Natural killer cell treated with Interleukin-12 subunit alpha and Interleukin-12 subunit beta and Interleukin-15 and Interleukin-18, amount 100 ng/mL, for 72 hours (primary cell): ENCODE measurements around the gene CMPK2. TPM values are rescaled to one million over a fixed set of nuclear protein-coding genes. Genes with fewer than 3 reads are reported as not detected.
A peak's percentile ranks its signal among the peaks of the same experiment; 100 is the strongest.

Experiments
- ATAC-seq, 2 donors: fragments of 150-1000 bp; cut with Tn5 transposase in 1 of 2; sonication (Bioruptor Pico), chemical (Tn5 transposase) in 1 of 2; 2 replicates each; pipeline ENCODE4 v1.10.0; 2021
- DNase-seq: peaks from one replicate; pipeline ENCODE4 v3.0.0; 2022; ENCODE audit warnings: low spot score
- H3K27ac Mint-ChIP-seq, 2 donors: 1 replicate in 1 of 2; 2 replicates in 1 of 2; pipeline ENCODE4 v1.8.0; 2022; ENCODE audit warnings: mixed read lengths in 2 of 2, mild to moderate bottlenecking in 1 of 2, moderate library complexity in 1 of 2
- H3K27me3 Mint-ChIP-seq, 2 donors: 1 replicate in 1 of 2; 2 replicates in 1 of 2; pipeline ENCODE4 v1.8.0; 2022; ENCODE audit warnings: mixed read lengths in 2 of 2
- H3K36me3 Mint-ChIP-seq: one replicate; pipeline ENCODE4 v1.8.0; 2022; ENCODE audit warnings: mixed read lengths
- H3K4me1 Mint-ChIP-seq, 2 donors: 1 replicate in 1 of 2; 2 replicates in 1 of 2; pipeline ENCODE4 v1.8.0; 2022; ENCODE audit warnings: low read depth in 2 of 2, mixed read lengths in 2 of 2, mild to moderate bottlenecking in 1 of 2
- H3K4me3 Mint-ChIP-seq: one replicate; pipeline ENCODE4 v1.8.0; 2022; ENCODE audit warnings: mixed read lengths
- H3K9me3 Mint-ChIP-seq: 2 replicates; pipeline ENCODE4 v1.8.0; 2022; ENCODE audit warnings: mixed read lengths
- total RNA-seq, 2 donors: library from RNA; stranded (reverse); gene quantifications; one replicate each; pipeline ENCODE4 v1.2.3, GENCODE V29; 2022

The CMPK2 gene
- total RNA-seq, 2 donors from 2014 or later = 5.7 to 6.4 TPM

- ATAC-seq = no peak
- no peaks in the 10 kb centered on the region for H3K27me3 Mint-ChIP-seq
- H3K9me3 Mint-ChIP-seq = no peaks in the 10 kb centered on the region
- H3K4me3 Mint-ChIP-seq = no peak overlapping the region
- no peaks in the 10 kb centered on the region for H3K36me3 Mint-ChIP-seq
- H3K4me1 Mint-ChIP-seq = no peaks in the 10 kb centered on the region
- DNase-seq = no peak
- H3K27ac Mint-ChIP-seq = no peak overlapping the region
Measured at GRCh38 chr2:6893876-6894482, 28.3 kb upstream of the CMPK2 start.

- DNase-seq (no peak), ATAC-seq (no peak)
- no peak overlapping the region for H3K27ac Mint-ChIP-seq
- peaks cover 0 to 3% of the 10 kb centered on the region in 2 donors for H3K27me3 Mint-ChIP-seq
- peaks cover 7% of the 10 kb centered on the region for H3K36me3 Mint-ChIP-seq
- peaks cover 3 to 6% of the 10 kb centered on the region in 2 donors for H3K4me1 Mint-ChIP-seq
- no peaks in the 10 kb centered on the region for H3K9me3 Mint-ChIP-seq
- no peak overlapping the region for H3K4me3 Mint-ChIP-seq
Measured at GRCh38 chr2:6888724-6889123, 23.0 kb upstream of the CMPK2 start.

GRCh38 chr2:6887751-6888192, 22.1 kb upstream of the CMPK2 start:
- H3K9me3 Mint-ChIP-seq = no peaks in the 10 kb centered on the region
- no peak for DNase-seq
- H3K27ac Mint-ChIP-seq = no peak overlapping the region
- ATAC-seq = no peak
- peaks cover 7% of the 10 kb centered on the region for H3K36me3 Mint-ChIP-seq
- H3K27me3 Mint-ChIP-seq = peaks cover 0 to 3% of the 10 kb centered on the region in 2 donors
- no peak overlapping the region for H3K4me3 Mint-ChIP-seq
- peaks cover 3 to 6% of the 10 kb centered on the region in 2 donors for H3K4me1 Mint-ChIP-seq

- no peak overlapping the region for H3K27ac Mint-ChIP-seq
- no peak for DNase-seq
- peaks cover 6 to 19% of the 10 kb centered on the region in 2 donors for H3K4me1 Mint-ChIP-seq
- peaks cover 0 to 3% of the 10 kb centered on the region in 2 donors for H3K27me3 Mint-ChIP-seq
- H3K36me3 Mint-ChIP-seq = peaks cover 7% of the 10 kb centered on the region
- H3K4me3 Mint-ChIP-seq = no peak overlapping the region
- H3K9me3 Mint-ChIP-seq = no peaks in the 10 kb centered on the region
- ATAC-seq = no peak
Measured at GRCh38 chr2:6885968-6886367, 20.3 kb upstream of the CMPK2 start.

GRCh38 chr2:6885551-6885950, 19.8 kb upstream of the CMPK2 start:
- peaks cover 0 to 3% of the 10 kb centered on the region in 2 donors for H3K27me3 Mint-ChIP-seq
- peaks cover 9 to 23% of the 10 kb centered on the region in 2 donors for H3K4me1 Mint-ChIP-seq
- H3K36me3 Mint-ChIP-seq = peaks cover 7% of the 10 kb centered on the region
- DNase-seq (no peak), ATAC-seq (no peak)
- no peaks in the 10 kb centered on the region for H3K9me3 Mint-ChIP-seq
- no peak overlapping the region for H3K4me3 Mint-ChIP-seq
- H3K27ac Mint-ChIP-seq = no peak overlapping the region

GRCh38 chr2:6883448-6884122, 17.9 kb upstream of the CMPK2 start:
- Mint-ChIP-seq H3K4me1 (peaks cover 21 to 41% of the 10 kb centered on the region in 2 donors), H3K27ac (no peak overlapping the region), H3K4me3 (no peak overlapping the region), H3K36me3 (peaks cover 7% of the 10 kb centered on the region), H3K27me3 (peaks cover 0 to 3% of the 10 kb centered on the region in 2 donors), H3K9me3 (no peaks in the 10 kb centered on the region)
- DNase-seq (no peak), ATAC-seq (no peak)

GRCh38 chr2:6881516-6881915, 15.8 kb upstream of the CMPK2 start:
- no peak for DNase-seq
- Mint-ChIP-seq H3K9me3 (no peaks in the 10 kb centered on the region), H3K4me3 (peak overlapping the region; percentile 73), H3K27me3 (peaks cover 0 to 3% of the 10 kb centered on the region in 2 donors), H3K4me1 (peaks cover 33 to 56% of the 10 kb centered on the region in 2 donors), H3K36me3 (peaks cover 7% of the 10 kb centered on the region), H3K27ac (peak overlapping the region; percentile 36 to 61)
- no peak for ATAC-seq

GRCh38 chr2:6881046-6881445, 15.3 kb upstream of the CMPK2 start:
- peaks cover 7% of the 10 kb centered on the region for H3K36me3 Mint-ChIP-seq
- H3K4me3 Mint-ChIP-seq = peak overlapping the region; percentile 73
- DNase-seq (no peak), ATAC-seq (no peak)
- peaks cover 33 to 56% of the 10 kb centered on the region in 2 donors for H3K4me1 Mint-ChIP-seq
- no peaks in the 10 kb centered on the region for H3K9me3 Mint-ChIP-seq
- H3K27me3 Mint-ChIP-seq = peaks cover 0 to 3% of the 10 kb centered on the region in 2 donors
- H3K27ac Mint-ChIP-seq = peak overlapping the region; percentile 36 to 61

- Mint-ChIP-seq H3K4me1 (peaks cover 33 to 56% of the 10 kb centered on the region in 2 donors), H3K9me3 (no peaks in the 10 kb centered on the region), H3K27me3 (peaks cover 0 to 3% of the 10 kb centered on the region in 2 donors), H3K4me3 (peak overlapping the region; percentile 73), H3K27ac (peak overlapping the region; percentile 61 to 68), H3K36me3 (peaks cover 7% of the 10 kb centered on the region)
- DNase-seq (no peak), ATAC-seq (peak in 1 of 2 donors; percentile 62)
Measured at GRCh38 chr2:6880200-6880733, 14.6 kb upstream of the CMPK2 start.

- peak overlapping the region; percentile 74 for H3K4me3 Mint-ChIP-seq
- H3K4me1 Mint-ChIP-seq = peaks cover 31 to 52% of the 10 kb centered on the region in 2 donors
- peaks cover 6% of the 10 kb centered on the region for H3K36me3 Mint-ChIP-seq
- H3K27me3 Mint-ChIP-seq = peaks cover 0 to 2% of the 10 kb centered on the region in 2 donors
- peaks cover 1% of the 10 kb centered on the region for H3K9me3 Mint-ChIP-seq
- ATAC-seq (no peak), DNase-seq (no peak)
- H3K27ac Mint-ChIP-seq = peak overlapping the region; percentile 68 to 69
Measured at GRCh38 chr2:6879011-6879410, 13.3 kb upstream of the CMPK2 start.

- Mint-ChIP-seq H3K4me3 (peak overlapping the region; percentile 74), H3K36me3 (peaks cover 6% of the 10 kb centered on the region), H3K4me1 (peaks cover 30 to 50% of the 10 kb centered on the region in 2 donors), H3K9me3 (peaks cover 3% of the 10 kb centered on the region), H3K27me3 (peaks cover 0 to 2% of the 10 kb centered on the region in 2 donors), H3K27ac (peak overlapping the region in 1 of 2 donors; percentile 69)
- ATAC-seq (no peak), DNase-seq (no peak)
Measured at GRCh38 chr2:6878549-6878948, 12.8 kb upstream of the CMPK2 start.

GRCh38 chr2:6877402-6878304, 11.9 kb upstream of the CMPK2 start, which contains the start of gene RSAD2:
RSAD2 (plus strand) TSS chr2:6877777; CDS start chr2:6877801, 24 bp downstream.
- Mint-ChIP-seq H3K4me1 (peaks cover 30 to 53% of the 10 kb centered on the region in 2 donors), H3K9me3 (peaks cover 3% of the 10 kb centered on the region), H3K27ac (peak within 1 kb of the TSS; percentile 69 to 80), H3K36me3 (peaks cover 6% of the 10 kb centered on the region), H3K4me3 (peak within 1 kb of the TSS; percentile 83), H3K27me3 (peaks cover 0 to 2% of the 10 kb centered on the region in 2 donors)
- DNase-seq (no peak), ATAC-seq (peak; percentile 94)

GRCh38 chr2:6876309-6876708, 10.6 kb upstream of the CMPK2 start:
- peaks cover 3% of the 10 kb centered on the region for H3K9me3 Mint-ChIP-seq
- peaks cover 30 to 49% of the 10 kb centered on the region in 2 donors for H3K4me1 Mint-ChIP-seq
- H3K27ac Mint-ChIP-seq = peak overlapping the region in 1 of 2 donors; percentile 80
- no peak for DNase-seq
- no peak overlapping the region for H3K4me3 Mint-ChIP-seq
- peaks cover 6% of the 10 kb centered on the region for H3K36me3 Mint-ChIP-seq
- ATAC-seq = no peak
- peaks cover 0 to 2% of the 10 kb centered on the region in 2 donors for H3K27me3 Mint-ChIP-seq
